Measurements from ENCODE around the gene ADAM23.

Gene ADAM23

GRCh38 chr2:206488623-206489022, 45.3 kb downstream of the ADAM23 start:
- intact Hi-C loops (cut with DNase I) = no loop called here
- DNase-seq = peak in 1 of 10 donors; percentile 35

- no peak for DNase-seq
- intact Hi-C loops (cut with DNase I) = no loop called here
Measured at GRCh38 chr2:206494061-206494460, 50.7 kb downstream of the ADAM23 start.

- intact Hi-C loops (cut with DNase I) = no loop called here
Measured at GRCh38 chr2:206502729-206503128, 59.4 kb downstream of the ADAM23 start.

GRCh38 chr2:206511283-206511682, 68.0 kb downstream of the ADAM23 start:
- DNase-seq = no peak
- intact Hi-C loops (cut with DNase I) = no loop called here

More at GRCh38 chr2:206502729-206503128, 59.4 kb downstream of the ADAM23 start:
- DNase-seq = no peak

GRCh38 chr2:206512999-206513398, 69.7 kb downstream of the ADAM23 start:
- intact Hi-C loops (cut with DNase I) = no loop called here

GRCh38 chr2:206515580-206515979, 72.2 kb downstream of the ADAM23 start:
- no peak for DNase-seq

More at GRCh38 chr2:206512999-206513398, 69.7 kb downstream of the ADAM23 start:
- DNase-seq = no peak

GRCh38 chr2:206518997-206519396, 75.7 kb downstream of the ADAM23 start:
- intact Hi-C loops (cut with DNase I) = no loop called here
- no peak for DNase-seq

More at GRCh38 chr2:206515580-206515979, 72.2 kb downstream of the ADAM23 start:
- intact Hi-C loops (cut with DNase I) = no loop called here

GRCh38 chr2:206520450-206520849, 77.1 kb downstream of the ADAM23 start:
- intact Hi-C loops (cut with DNase I) = no loop called here
- no peak for DNase-seq

GRCh38 chr2:206521115-206521514, 77.8 kb downstream of the ADAM23 start:
- intact Hi-C loops (cut with DNase I) = no loop called here
- DNase-seq = no peak

- intact Hi-C loops (cut with DNase I) = no loop called here
- no peak for DNase-seq
Measured at GRCh38 chr2:206521612-206522011, 78.3 kb downstream of the ADAM23 start.

- intact Hi-C loops (cut with DNase I) = no loop called here
- DNase-seq = no peak
Measured at GRCh38 chr2:206526416-206526815, 83.1 kb downstream of the ADAM23 start.

- intact Hi-C loops (cut with DNase I) = no loop called here
- DNase-seq = no peak
Measured at GRCh38 chr2:206527153-206527552, 83.8 kb downstream of the ADAM23 start.

GRCh38 chr2:206530727-206531126, 87.4 kb downstream of the ADAM23 start:
- intact Hi-C loops (cut with DNase I) = no loop called here
- DNase-seq = no peak

GRCh38 chr2:206531996-206532543, 88.7 kb downstream of the ADAM23 start:
- peak in 7 of 10 donors; percentile 19 to 90 (median 39) for DNase-seq
- intact Hi-C loops (cut with DNase I) = no loop called here

GRCh38 chr2:206533977-206534376, 90.6 kb downstream of the ADAM23 start:
- intact Hi-C loops (cut with DNase I) = no loop called here
- no peak for DNase-seq

- DNase-seq = no peak
- intact Hi-C loops (cut with DNase I) = no loop called here
Measured at GRCh38 chr2:206535260-206535986, 92.1 kb downstream of the ADAM23 start.

- no peak for DNase-seq
Measured at GRCh38 chr2:206540757-206541156, 97.4 kb downstream of the ADAM23 start.

GRCh38 chr2:206543073-206543472, 99.7 kb downstream of the ADAM23 start:
- DNase-seq = no peak
- intact Hi-C loops (cut with DNase I) = no loop called here

More at GRCh38 chr2:206540757-206541156, 97.4 kb downstream of the ADAM23 start:
- intact Hi-C loops (cut with DNase I) = no loop called here

GRCh38 chr2:206548383-206548782, 105.1 kb downstream of the ADAM23 start:
- intact Hi-C loops (cut with DNase I) = no loop called here
- DNase-seq = no peak

- intact Hi-C loops (cut with DNase I) = loop anchor here (5.0 kb wide), 1 partner anchor 393 kb away; no protein-coding TSS in a partner anchor
- no peak for DNase-seq
Measured at GRCh38 chr2:206555721-206556120, 112.4 kb downstream of the ADAM23 start.

- intact Hi-C loops (cut with DNase I) = loop anchor here (5.0 kb wide), 1 partner anchor 394 kb away; no protein-coding TSS in a partner anchor
- DNase-seq = no peak
Measured at GRCh38 chr2:206556357-206556949, 113.1 kb downstream of the ADAM23 start.

- intact Hi-C loops (cut with DNase I) = loop anchor here (5.0 kb wide), 1 partner anchor 395 kb away; no protein-coding TSS in a partner anchor
- no peak for DNase-seq
Measured at GRCh38 chr2:206557321-206557720, 114.0 kb downstream of the ADAM23 start.

Measured in posterior cingulate gyrus (tissue), 11 donors.